GM12892 (cell line): ENCODE measurements around the gene GPR85.
A peak's percentile ranks its signal among the peaks of the same experiment; 100 is the strongest.

ENCODE experiments used
- POLR2A ChIP-seq: IDR thresholded peaks from 2 replicates; pipeline ENCODE4 v1.6.1; 2011; ENCODE audit warnings: low read depth, low read length, control low read depth
- POLR2AphosphoS5 ChIP-seq: IDR thresholded peaks from 2 replicates; pipeline ENCODE4 v1.6.1; 2011; ENCODE audit warnings: low read depth, low read length, control low read depth
- TAF1 ChIP-seq: IDR thresholded peaks from 2 replicates; pipeline ENCODE4 v1.6.1; 2011; ENCODE audit warnings: low read depth, mild to moderate bottlenecking, control low read depth, low read length, borderline replicate concordance

DNA sequence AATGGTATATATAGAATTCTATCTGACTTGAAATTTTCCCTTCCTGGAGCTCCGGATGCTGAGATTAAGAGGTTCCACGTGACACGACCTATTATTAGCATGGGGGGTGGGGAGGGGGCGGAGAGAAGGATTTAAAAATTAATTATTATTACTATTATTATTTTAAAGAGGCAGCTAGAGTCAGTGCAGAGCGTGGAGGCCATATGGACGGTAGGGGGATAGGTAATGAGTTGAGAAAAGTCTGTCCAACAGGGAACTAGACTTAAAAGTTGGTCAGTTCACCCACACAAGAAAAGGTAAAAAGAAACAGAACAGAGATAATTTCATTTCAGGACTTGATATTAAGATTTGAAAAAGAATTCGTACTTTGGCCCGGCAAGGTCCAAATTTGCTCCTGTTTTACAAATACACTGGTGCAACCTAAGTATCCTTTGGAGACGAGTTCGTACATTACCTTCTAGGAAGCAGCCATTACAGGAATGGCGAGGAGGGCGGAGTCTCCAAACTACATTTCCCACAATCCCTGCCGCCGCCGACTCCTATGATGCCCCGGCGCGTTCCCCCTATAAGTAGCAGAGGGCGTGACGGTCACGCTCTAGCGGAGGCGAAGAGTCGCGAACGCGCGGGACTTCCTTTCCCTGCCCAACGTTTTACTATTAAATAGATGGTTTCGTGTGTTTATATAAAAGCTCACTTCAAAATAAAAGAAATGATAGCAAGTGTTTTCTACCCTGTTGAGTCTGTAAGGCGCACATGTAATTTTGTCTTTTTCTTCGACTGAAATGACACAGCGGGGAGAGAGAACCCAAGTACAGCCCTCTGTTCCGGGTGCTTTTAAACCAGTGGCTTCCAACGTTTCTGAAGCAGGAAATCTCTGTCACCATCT is 31.7 kb upstream of the GPR85 start, which contains the start of gene SMIM30:
- peak; percentile 75 for TF ChIP-seq POLR2A
- TF ChIP-seq POLR2AphosphoS5 = 0 out of 2 replicates have a peak, but pooled peaks have one; percentile 67
- peak; percentile 88 for TF ChIP-seq TAF1
